Mesendoderm (in vitro differentiated cells): ENCODE measurements around the gene OR2B2. TPM values are rescaled to one million over a fixed set of nuclear protein-coding genes. Genes with fewer than 3 reads are reported as not detected.
A peak's percentile ranks its signal among the peaks of the same experiment; 100 is the strongest.

Experiments
- DNase-seq: peaks from one replicate; pipeline ENCODE4 v3.0.0; 2013
- H2AK5ac ChIP-seq: 2 replicates; pipeline ENCODE4 v1.6.1; 2013; ENCODE audit warnings: low read length, inconsistent platforms
- H2BK120ac ChIP-seq: 2 replicates; pipeline ENCODE4 v1.6.1; 2013; ENCODE audit warnings: low read depth, mild to moderate bottlenecking, low read length, moderate library complexity, mixed read lengths
- H2BK15ac ChIP-seq: replicated peaks from 2 replicates; pipeline ENCODE4 v1.6.1; 2013; ENCODE audit warnings: low read depth, mild to moderate bottlenecking, moderate library complexity
- H2BK5ac ChIP-seq: 2 replicates; pipeline ENCODE4 v1.6.1; 2013; ENCODE audit warnings: low read length, inconsistent platforms
- H3K18ac ChIP-seq: 2 replicates; pipeline ENCODE4 v1.6.1; 2013; ENCODE audit warnings: mild to moderate bottlenecking, low read length, mixed read lengths
- H3K23ac ChIP-seq: one replicate; pipeline ENCODE4 v1.6.1; 2013; ENCODE audit warnings: low read length
- H3K27ac ChIP-seq: 2 replicates; pipeline ENCODE4 v1.5.1; 2013; ENCODE audit warnings: low read depth, mild to moderate bottlenecking, inconsistent platforms, low read length, moderate library complexity
- H3K27me3 ChIP-seq: 2 replicates; pipeline ENCODE4 v1.6.1; 2013; ENCODE audit warnings: low read length, control low read depth, mild to moderate bottlenecking, inconsistent platforms; ENCODE audit not compliant: insufficient read depth, poor library complexity
- H3K36me3 ChIP-seq: 2 replicates; pipeline ENCODE4 v1.6.1; 2013; ENCODE audit warnings: low read length, inconsistent platforms; ENCODE audit not compliant: control insufficient read depth, insufficient read depth
- H3K4ac ChIP-seq: one replicate; pipeline ENCODE4 v1.6.1; 2013; ENCODE audit warnings: low read depth, mild to moderate bottlenecking, low read length, moderate library complexity
- H3K4me1 ChIP-seq: 2 replicates; pipeline ENCODE4 v1.6.1; 2013; ENCODE audit warnings: low read depth, low read length, inconsistent platforms; ENCODE audit not compliant: control insufficient read depth
- H3K4me2 ChIP-seq: 2 replicates; pipeline ENCODE4 v1.6.1; 2013; ENCODE audit warnings: low read length
- H3K4me3 ChIP-seq: 2 replicates; pipeline ENCODE4 v1.5.1; 2013; ENCODE audit warnings: mild to moderate bottlenecking, low read length
- H3K56ac ChIP-seq: one replicate; pipeline ENCODE4 v1.6.1; 2013; ENCODE audit warnings: low read length
- H3K79me1 ChIP-seq: 2 replicates; pipeline ENCODE4 v1.6.1; 2013; ENCODE audit warnings: low read length, inconsistent platforms
- H3K79me2 ChIP-seq: 2 replicates; pipeline ENCODE4 v1.6.1; 2013; ENCODE audit warnings: mild to moderate bottlenecking, low read length; ENCODE audit not compliant: control insufficient read depth, insufficient read depth
- H3K9ac ChIP-seq: 2 replicates; pipeline ENCODE4 v1.6.1; 2013; ENCODE audit warnings: low read length, inconsistent platforms
- H4K5ac ChIP-seq: one replicate; pipeline ENCODE4 v1.6.1; 2013; ENCODE audit warnings: low read length
- H4K8ac ChIP-seq: one replicate; pipeline ENCODE4 v1.6.1; 2013; ENCODE audit warnings: low read depth, mild to moderate bottlenecking, control low read depth, low read length, moderate library complexity
- WGBS: extraction: QIAGEN DNeasy Blood & Tissue Kit; methylation state at CpG from one replicate; pipeline ENCODE4 v1.1.7; 2013; ENCODE audit warnings: low lambda C conversion rate, missing lambda C conversion rate; ENCODE audit not compliant: insufficient coverage; ENCODE audit errors: extremely low coverage; 5-methylcytosine and 5-hydroxymethylcytosine counted together
- small RNA-seq: library from polyadenylated mRNA; stranded (forward); fragments of <200 nt; extraction: miRNeasy Mini kit (QIAGEN cat#:217004); gene quantifications from one replicate; pipeline ENCODE3, GENCODE V24; 2013; ENCODE audit not compliant: insufficient read depth

OR2B2 gene

GRCh38 chr6:27863962-27864905 lies 48.0 kb downstream of the OR2B2 start:
- Histone ChIP-seq H2BK15ac (no peak overlapping the region), H3K4me2 (no peak overlapping the region), H3K79me1 (no peaks in the 10 kb centered on the region), H3K4me3 (peak overlapping the region; percentile 8), H3K4me1 (no peaks in the 10 kb centered on the region), H4K8ac (no peak overlapping the region), H3K27me3 (no peaks in the 10 kb centered on the region), H3K79me2 (no peaks in the 10 kb centered on the region), H3K18ac (no peak overlapping the region), H3K4ac (no peak overlapping the region), H3K36me3 (no peaks in the 10 kb centered on the region), H3K9ac (peak overlapping the region; percentile 41), H4K5ac (no peak overlapping the region), H3K23ac (no peak overlapping the region), H3K27ac (no peak overlapping the region), H2BK5ac (peak overlapping the region; percentile 20), H2BK120ac (no peak overlapping the region), H3K56ac (peak overlapping the region; percentile 58), H2AK5ac (peak overlapping the region; percentile 22)
- WGBS: no CpG with 5 or more reads among the region's 51 CpGs
- peak; percentile 26 for DNase-seq

- no peaks in the 10 kb centered on the region for H3K79me1 ChIP-seq
- no peak overlapping the region for H3K9ac ChIP-seq
- H3K36me3 ChIP-seq: no peaks in the 10 kb centered on the region
- no peak overlapping the region for H2BK120ac ChIP-seq
- no peak for DNase-seq
- no peak overlapping the region for H3K56ac ChIP-seq
- H3K27me3 ChIP-seq: no peaks in the 10 kb centered on the region
- no peak overlapping the region for H3K23ac ChIP-seq
- peak overlapping the region; percentile 60 for H2BK15ac ChIP-seq
- H4K5ac ChIP-seq: no peak overlapping the region
- no peak overlapping the region for H4K8ac ChIP-seq
- H3K4ac ChIP-seq: no peak overlapping the region
- no peak overlapping the region for H2AK5ac ChIP-seq
- H3K4me3 ChIP-seq: no peak overlapping the region
- H3K4me2 ChIP-seq: no peak overlapping the region
- H2BK5ac ChIP-seq: no peak overlapping the region
- no peaks in the 10 kb centered on the region for H3K4me1 ChIP-seq
- no peaks in the 10 kb centered on the region for H3K79me2 ChIP-seq
- no peak overlapping the region for H3K27ac ChIP-seq
- H3K18ac ChIP-seq: no peak overlapping the region
- WGBS: no CpG with 5 or more reads among the region's 6 CpGs
These were observed 49.7 kb downstream of the OR2B2 start for GRCh38 chr6:27862396-27863066.

GRCh38 chr6:27861861-27862260 lies 50.3 kb downstream of the OR2B2 start:
- DNase-seq: no peak
- H3K4me1 ChIP-seq: no peaks in the 10 kb centered on the region

GRCh38 chr6:27861276-27861840 lies 50.8 kb downstream of the OR2B2 start:
- Histone ChIP-seq H3K79me2 (no peaks in the 10 kb centered on the region), H2BK120ac (no peak overlapping the region), H3K27ac (no peak overlapping the region), H3K4me1 (no peaks in the 10 kb centered on the region), H3K4me2 (no peak overlapping the region), H4K8ac (no peak overlapping the region), H2BK15ac (no peak overlapping the region), H3K27me3 (no peaks in the 10 kb centered on the region), H3K9ac (no peak overlapping the region), H3K4me3 (no peak overlapping the region), H3K79me1 (no peaks in the 10 kb centered on the region), H3K18ac (no peak overlapping the region), H3K56ac (no peak overlapping the region), H2AK5ac (no peak overlapping the region), H3K23ac (no peak overlapping the region), H2BK5ac (no peak overlapping the region), H3K36me3 (no peaks in the 10 kb centered on the region), H4K5ac (no peak overlapping the region), H3K4ac (no peak overlapping the region)
- no peak for DNase-seq
- no CpG with 5 or more reads among the region's 2 CpGs for WGBS

More at GRCh38 chr6:27861861-27862260, 50.3 kb downstream of the OR2B2 start:
- no peak overlapping the region for H4K8ac ChIP-seq
- no peak overlapping the region for H3K27ac ChIP-seq
- no peaks in the 10 kb centered on the region for H3K79me2 ChIP-seq
- H3K18ac ChIP-seq: no peak overlapping the region
- no peak overlapping the region for H4K5ac ChIP-seq
- no peak overlapping the region for H2BK15ac ChIP-seq
- no peaks in the 10 kb centered on the region for H3K27me3 ChIP-seq
- no peak overlapping the region for H3K9ac ChIP-seq
- H3K23ac ChIP-seq: no peak overlapping the region
- H3K36me3 ChIP-seq: no peaks in the 10 kb centered on the region
- no peak overlapping the region for H2AK5ac ChIP-seq
- no peak overlapping the region for H3K4ac ChIP-seq
- H3K79me1 ChIP-seq: no peaks in the 10 kb centered on the region
- no peak overlapping the region for H3K4me2 ChIP-seq
- H3K56ac ChIP-seq: no peak overlapping the region
- H3K4me3 ChIP-seq: no peak overlapping the region
- no peak overlapping the region for H2BK5ac ChIP-seq
- no peak overlapping the region for H2BK120ac ChIP-seq

Small RNAs within 50 kb of the gene (small RNA-seq; reads per million reads assigned to genes)
- gene RNU7-26P: not detected
